Measurements from ENCODE around the gene POC1A. TPM values are rescaled to one million over a fixed set of nuclear protein-coding genes. Genes with fewer than 3 reads are reported as not detected.

Gene POC1A
- total and polyA plus RNA-seq, 9 of the 15 experiments (the other 6 are each of a cell fraction or from before 2014, with no cell fraction given): 7.2 to 17.5 (median 12.1) TPM

DNA sequence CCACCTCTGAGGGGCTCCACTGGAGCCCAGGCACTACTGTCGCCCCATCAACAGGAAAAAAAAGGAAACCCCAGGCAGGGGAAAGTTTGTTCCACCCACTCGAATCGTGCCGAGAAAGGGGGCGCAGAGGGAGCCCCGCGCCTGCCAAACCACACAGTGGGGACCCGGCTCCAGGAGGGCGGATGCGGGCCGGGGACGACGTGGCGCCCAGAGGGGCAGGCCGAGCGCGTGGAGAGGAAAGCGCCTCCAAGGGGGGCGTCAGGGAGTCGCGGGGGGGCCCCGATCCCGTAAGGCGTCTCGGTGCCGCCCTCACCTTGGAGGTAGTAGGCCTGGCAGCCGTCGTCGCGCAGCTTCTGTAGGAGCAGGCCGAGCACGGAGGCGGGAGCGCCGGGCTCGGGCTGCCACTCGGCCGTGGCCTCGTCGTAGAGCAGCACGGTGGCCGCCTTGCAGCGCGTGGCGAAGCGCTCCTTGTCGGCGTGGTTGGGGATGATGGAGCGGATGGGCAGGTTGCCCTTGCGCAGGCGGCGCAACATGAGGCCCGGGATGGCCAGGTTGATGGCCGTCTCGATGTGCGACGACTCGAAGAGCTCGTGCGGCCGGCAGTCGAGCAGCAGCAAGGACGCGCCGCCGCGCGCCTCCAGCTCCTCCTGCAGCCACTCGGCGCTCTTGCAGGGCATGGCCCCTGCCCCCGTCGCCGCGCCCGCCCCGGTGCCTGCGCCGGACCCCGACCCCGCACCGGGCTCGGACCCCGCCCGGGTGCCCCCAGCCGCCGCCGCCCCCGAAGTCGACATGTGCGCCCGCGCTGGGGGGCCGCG is 98.5 kb downstream of the POC1A start (continued):
- TF ChIP-seq ZFP30 (CRISPR knock-in tag; IDR thresholded peaks at IDR 0.05; ENCODE audit: borderline replicate concordance) (no peak), YY1 (IDR thresholded peaks at IDR 0.05; ENCODE audit: borderline replicate concordance in 1 of 3, control insufficient read depth in 1 of 3, extremely low read depth in 1 of 3, insufficient read depth in 3 of 3, insufficient read length in 1 of 3, insufficient replicate concordance in 2 of 3, low read depth in 1 of 3, low read length in 2 of 3) (peak in 2 of 3 experiments; percentile 55), MEIS2 (IDR thresholded peaks at IDR 0.05; ENCODE audit: partially characterized antibody) (no peak), RBBP5 (IDR thresholded peaks at IDR 0.05; ENCODE audit: borderline replicate concordance, insufficient read depth, low read length, poor library complexity, severe bottlenecking) (peak; percentile 79), SMAD4 (CRISPR knock-in tag; conservative IDR thresholded peaks at IDR 0.05) (0 out of 2 replicates have a peak, but pooled peaks have one; percentile 50), GABPB1 (CRISPR knock-in tag; IDR thresholded peaks at IDR 0.05) (peak; percentile 57; the same call in 1 of the 2 replicates), MXI1 (IDR thresholded peaks at IDR 0.05; ENCODE audit: low read depth, low read length) (no peak), MYBL2 (IDR thresholded peaks at IDR 0.05; ENCODE audit: low read depth) (no peak), MYBL2 (CRISPR knock-in tag; IDR thresholded peaks at IDR 0.05; ENCODE audit: borderline replicate concordance) (no peak)
- TF ChIP-seq, protein P1, sequence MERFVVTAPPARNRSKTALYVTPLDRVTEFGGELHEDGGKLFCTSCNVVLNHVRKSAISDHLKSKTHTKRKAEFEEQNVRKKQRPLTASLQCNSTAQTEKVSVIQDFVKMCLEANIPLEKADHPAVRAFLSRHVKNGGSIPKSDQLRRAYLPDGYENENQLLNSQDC (CRISPR knock-in tag; IDR thresholded peaks at IDR 0.05): no peak
- TF ChIP-seq, protein P2, sequence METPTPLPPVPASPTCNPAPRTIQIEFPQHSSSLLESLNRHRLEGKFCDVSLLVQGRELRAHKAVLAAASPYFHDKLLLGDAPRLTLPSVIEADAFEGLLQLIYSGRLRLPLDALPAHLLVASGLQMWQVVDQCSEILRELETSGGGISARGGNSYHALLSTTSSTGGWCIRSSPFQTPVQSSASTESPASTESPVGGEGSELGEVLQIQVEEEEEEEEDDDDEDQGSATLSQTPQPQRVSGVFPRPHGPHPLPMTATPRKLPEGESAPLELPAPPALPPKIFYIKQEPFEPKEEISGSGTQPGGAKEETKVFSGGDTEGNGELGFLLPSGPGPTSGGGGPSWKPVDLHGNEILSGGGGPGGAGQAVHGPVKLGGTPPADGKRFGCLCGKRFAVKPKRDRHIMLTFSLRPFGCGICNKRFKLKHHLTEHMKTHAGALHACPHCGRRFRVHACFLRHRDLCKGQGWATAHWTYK (CRISPR knock-in tag; IDR thresholded peaks at IDR 0.05): peak; percentile 50; the same call in 1 of the 2 replicates
- TF ChIP-seq, protein P3, sequence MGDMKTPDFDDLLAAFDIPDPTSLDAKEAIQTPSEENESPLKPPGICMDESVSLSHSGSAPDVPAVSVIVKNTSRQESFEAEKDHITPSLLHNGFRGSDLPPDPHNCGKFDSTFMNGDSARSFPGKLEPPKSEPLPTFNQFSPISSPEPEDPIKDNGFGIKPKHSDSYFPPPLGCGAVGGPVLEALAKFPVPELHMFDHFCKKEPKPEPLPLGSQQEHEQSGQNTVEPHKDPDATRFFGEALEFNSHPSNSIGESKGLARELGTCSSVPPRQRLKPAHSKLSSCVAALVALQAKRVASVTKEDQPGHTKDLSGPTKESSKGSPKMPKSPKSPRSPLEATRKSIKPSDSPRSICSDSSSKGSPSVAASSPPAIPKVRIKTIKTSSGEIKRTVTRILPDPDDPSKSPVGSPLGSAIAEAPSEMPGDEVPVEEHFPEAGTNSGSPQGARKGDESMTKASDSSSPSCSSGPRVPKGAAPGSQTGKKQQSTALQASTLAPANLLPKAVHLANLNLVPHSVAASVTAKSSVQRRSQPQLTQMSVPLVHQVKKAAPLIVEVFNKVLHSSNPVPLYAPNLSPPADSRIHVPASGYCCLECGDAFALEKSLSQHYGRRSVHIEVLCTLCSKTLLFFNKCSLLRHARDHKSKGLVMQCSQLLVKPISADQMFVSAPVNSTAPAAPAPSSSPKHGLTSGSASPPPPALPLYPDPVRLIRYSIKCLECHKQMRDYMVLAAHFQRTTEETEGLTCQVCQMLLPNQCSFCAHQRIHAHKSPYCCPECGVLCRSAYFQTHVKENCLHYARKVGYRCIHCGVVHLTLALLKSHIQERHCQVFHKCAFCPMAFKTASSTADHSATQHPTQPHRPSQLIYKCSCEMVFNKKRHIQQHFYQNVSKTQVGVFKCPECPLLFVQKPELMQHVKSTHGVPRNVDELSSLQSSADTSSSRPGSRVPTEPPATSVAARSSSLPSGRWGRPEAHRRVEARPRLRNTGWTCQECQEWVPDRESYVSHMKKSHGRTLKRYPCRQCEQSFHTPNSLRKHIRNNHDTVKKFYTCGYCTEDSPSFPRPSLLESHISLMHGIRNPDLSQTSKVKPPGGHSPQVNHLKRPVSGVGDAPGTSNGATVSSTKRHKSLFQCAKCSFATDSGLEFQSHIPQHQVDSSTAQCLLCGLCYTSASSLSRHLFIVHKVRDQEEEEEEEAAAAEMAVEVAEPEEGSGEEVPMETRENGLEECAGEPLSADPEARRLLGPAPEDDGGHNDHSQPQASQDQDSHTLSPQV (IDR thresholded peaks at IDR 0.05): peak; percentile 70
- TF ChIP-seq, protein P4, sequence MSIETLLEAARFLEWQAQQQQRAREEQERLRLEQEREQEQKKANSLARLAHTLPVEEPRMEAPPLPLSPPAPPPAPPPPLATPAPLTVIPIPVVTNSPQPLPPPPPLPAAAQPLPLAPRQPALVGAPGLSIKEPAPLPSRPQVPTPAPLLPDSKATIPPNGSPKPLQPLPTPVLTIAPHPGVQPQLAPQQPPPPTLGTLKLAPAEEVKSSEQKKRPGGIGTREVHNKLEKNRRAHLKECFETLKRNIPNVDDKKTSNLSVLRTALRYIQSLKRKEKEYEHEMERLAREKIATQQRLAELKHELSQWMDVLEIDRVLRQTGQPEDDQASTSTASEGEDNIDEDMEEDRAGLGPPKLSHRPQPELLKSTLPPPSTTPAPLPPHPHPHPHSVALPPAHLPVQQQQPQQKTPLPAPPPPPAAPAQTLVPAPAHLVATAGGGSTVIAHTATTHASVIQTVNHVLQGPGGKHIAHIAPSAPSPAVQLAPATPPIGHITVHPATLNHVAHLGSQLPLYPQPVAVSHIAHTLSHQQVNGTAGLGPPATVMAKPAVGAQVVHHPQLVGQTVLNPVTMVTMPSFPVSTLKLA (conservative IDR thresholded peaks at IDR 0.05): peak in 1 of 2 experiments; percentile 45; a peak in 2 of 4 replicates
- TF ChIP-seq, protein P5, sequence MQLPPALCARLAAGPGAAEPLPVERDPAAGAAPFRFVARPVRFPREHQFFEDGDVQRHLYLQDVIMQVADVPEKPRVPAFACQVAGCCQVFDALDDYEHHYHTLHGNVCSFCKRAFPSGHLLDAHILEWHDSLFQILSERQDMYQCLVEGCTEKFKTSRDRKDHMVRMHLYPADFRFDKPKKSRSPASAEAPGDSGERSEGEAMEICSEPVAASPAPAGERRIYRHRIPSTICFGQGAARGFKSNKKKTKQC (CRISPR knock-in tag; IDR thresholded peaks at IDR 0.05): peak; percentile 36; the same call in 1 of the 2 replicates

All from K562 (cell line).